ENCODE data around the gene NFKB2. TPM values are rescaled to one million over a fixed set of nuclear protein-coding genes. Genes with fewer than 3 reads are reported as not detected.

NFKB2 gene
- total RNA-seq, 1 donor = 20.3 TPM

- no peak overlapping the region for H2AFZ ChIP-seq (ENCODE audit: low read length)
- H3K27ac ChIP-seq (ENCODE audit: low read depth, low read length) = no peak overlapping the region
- no peak for TF ChIP-seq CTCF (IDR thresholded peaks at IDR 0.05; ENCODE audit: extremely low read depth, low read depth, low read length)
- no peak for DNase-seq (ENCODE audit: insufficient read length, low spot score, missing footprints)
- no peak overlapping the region for H3K4me3 ChIP-seq (ENCODE audit: insufficient read depth, low read length)
- H3K9me3 ChIP-seq (ENCODE audit: low read depth, low read length) = no peaks in the 10 kb centered on the region
- no peaks in the 10 kb centered on the region for H3K4me1 ChIP-seq (ENCODE audit: insufficient read depth, low read length)
- H4K20me1 ChIP-seq (ENCODE audit: insufficient read depth, low read length) = peaks cover 22% of the 10 kb centered on the region
- no peaks in the 10 kb centered on the region for H3K27me3 ChIP-seq (ENCODE audit: insufficient read depth, low read length)
- no peaks in the 10 kb centered on the region for H3K79me2 ChIP-seq (ENCODE audit: insufficient read depth, low read length)
- peaks cover 88% of the 10 kb centered on the region for H3K36me3 ChIP-seq (ENCODE audit: insufficient read depth, low read length)
- H3K4me2 ChIP-seq (ENCODE audit: insufficient read depth, low read length) = no peak overlapping the region
These were observed 24.2 kb upstream of the NFKB2 start for GRCh38 chr10:102371295-102371694.

- H3K4me2 ChIP-seq (ENCODE audit: insufficient read depth, low read length) = no peak overlapping the region
These were observed 20.3 kb upstream of the NFKB2 start for GRCh38 chr10:102375250-102375649.

GRCh38 chr10:102375867-102376266, 19.6 kb upstream of the NFKB2 start:
- H2AFZ ChIP-seq (ENCODE audit: low read length) = no peak overlapping the region
- no peak for DNase-seq (ENCODE audit: insufficient read length, low spot score, missing footprints)
- TF ChIP-seq CTCF (IDR thresholded peaks at IDR 0.05; ENCODE audit: extremely low read depth, low read depth, low read length) = no peak
- H3K27ac ChIP-seq (ENCODE audit: low read depth, low read length) = no peak overlapping the region
- peaks cover 80% of the 10 kb centered on the region for H3K36me3 ChIP-seq (ENCODE audit: insufficient read depth, low read length)
- no peaks in the 10 kb centered on the region for H3K27me3 ChIP-seq (ENCODE audit: insufficient read depth, low read length)
- peaks cover 10% of the 10 kb centered on the region for H4K20me1 ChIP-seq (ENCODE audit: insufficient read depth, low read length)
- no peak overlapping the region for H3K4me2 ChIP-seq (ENCODE audit: insufficient read depth, low read length)
- H3K4me3 ChIP-seq (ENCODE audit: insufficient read depth, low read length) = no peak overlapping the region
- H3K9me3 ChIP-seq (ENCODE audit: low read depth, low read length) = no peaks in the 10 kb centered on the region
- H3K4me1 ChIP-seq (ENCODE audit: insufficient read depth, low read length) = no peaks in the 10 kb centered on the region
- H3K79me2 ChIP-seq (ENCODE audit: insufficient read depth, low read length) = no peaks in the 10 kb centered on the region

More at GRCh38 chr10:102375250-102375649, 20.3 kb upstream of the NFKB2 start:
- peaks cover 80% of the 10 kb centered on the region for H3K36me3 ChIP-seq (ENCODE audit: insufficient read depth, low read length)
- H3K4me3 ChIP-seq (ENCODE audit: insufficient read depth, low read length) = no peak overlapping the region
- H3K9me3 ChIP-seq (ENCODE audit: low read depth, low read length) = no peaks in the 10 kb centered on the region
- H3K4me1 ChIP-seq (ENCODE audit: insufficient read depth, low read length) = no peaks in the 10 kb centered on the region
- DNase-seq (ENCODE audit: insufficient read length, low spot score, missing footprints) = no peak
- H3K27ac ChIP-seq (ENCODE audit: low read depth, low read length) = no peak overlapping the region
- H2AFZ ChIP-seq (ENCODE audit: low read length) = no peak overlapping the region
- TF ChIP-seq CTCF (IDR thresholded peaks at IDR 0.05; ENCODE audit: extremely low read depth, low read depth, low read length) = no peak
- no peaks in the 10 kb centered on the region for H3K27me3 ChIP-seq (ENCODE audit: insufficient read depth, low read length)
- no peaks in the 10 kb centered on the region for H3K79me2 ChIP-seq (ENCODE audit: insufficient read depth, low read length)
- H4K20me1 ChIP-seq (ENCODE audit: insufficient read depth, low read length) = peaks cover 10% of the 10 kb centered on the region

GRCh38 chr10:102376901-102377300, 18.6 kb upstream of the NFKB2 start:
- H2AFZ ChIP-seq (ENCODE audit: low read length) = no peak overlapping the region
- H4K20me1 ChIP-seq (ENCODE audit: insufficient read depth, low read length) = peaks cover 11% of the 10 kb centered on the region
- H3K4me3 ChIP-seq (ENCODE audit: insufficient read depth, low read length) = no peak overlapping the region
- H3K27me3 ChIP-seq (ENCODE audit: insufficient read depth, low read length) = no peaks in the 10 kb centered on the region
- H3K27ac ChIP-seq (ENCODE audit: low read depth, low read length) = no peak overlapping the region
- TF ChIP-seq CTCF (IDR thresholded peaks at IDR 0.05; ENCODE audit: extremely low read depth, low read depth, low read length) = no peak
- H3K79me2 ChIP-seq (ENCODE audit: insufficient read depth, low read length) = no peaks in the 10 kb centered on the region
- no peaks in the 10 kb centered on the region for H3K4me1 ChIP-seq (ENCODE audit: insufficient read depth, low read length)
- DNase-seq (ENCODE audit: insufficient read length, low spot score, missing footprints) = no peak
- H3K4me2 ChIP-seq (ENCODE audit: insufficient read depth, low read length) = no peak overlapping the region
- peaks cover 83% of the 10 kb centered on the region for H3K36me3 ChIP-seq (ENCODE audit: insufficient read depth, low read length)
- no peaks in the 10 kb centered on the region for H3K9me3 ChIP-seq (ENCODE audit: low read depth, low read length)

Data from osteoblast (primary cell).